Heart right ventricle (tissue), 16 donors: Measurements from ENCODE around the gene RPP38. TPM values are rescaled to one million over a fixed set of nuclear protein-coding genes. Genes with fewer than 3 reads are reported as not detected.

Experiments
- ATAC-seq, 8 donors: fragments of 200-7000 bp; cut with Tn5 transposase; one replicate each; pipeline ENCODE4 v1.9.1; 2020; ENCODE audit warnings: mild to moderate bottlenecking in 8 of 8, moderate library complexity in 8 of 8, moderate number of reproducible peaks in 1 of 8
- DNase-seq, 2 donors: peaks; one replicate each; pipeline ENCODE4 v3.0.0-alpha.2; 2020
- H3K27ac ChIP-seq, 10 donors: fragments of 200-600 bp; sonication (generic) in 2 of 10; one replicate each; pipeline versions ENCODE4 v1.5.0 to v1.8.0; 2020 to 2022; ENCODE audit warnings: mild to moderate bottlenecking in 3 of 10
- H3K27me3 ChIP-seq, 7 donors: fragments of 200-600 bp; one replicate each; pipeline ENCODE4 v1.8.0; 2021 to 2022; ENCODE audit warnings: mild to moderate bottlenecking in 2 of 7
- H3K36me3 ChIP-seq, 9 donors: fragments of 200-600 bp; sonication (generic) in 1 of 9; one replicate each; pipeline versions ENCODE4 v1.5.0 to v1.8.0; 2020 to 2022; ENCODE audit warnings: mild to moderate bottlenecking in 2 of 9
- H3K4me1 ChIP-seq, 9 donors: fragments of 200-600 bp; sonication (generic) in 1 of 9; one replicate each; pipeline versions ENCODE4 v1.5.0 to v1.8.0; 2020 to 2022; ENCODE audit warnings: mild to moderate bottlenecking in 4 of 9
- H3K4me3 ChIP-seq, 10 donors: fragments of 200-600 bp; sonication (generic) in 2 of 10; one replicate each; pipeline versions ENCODE4 v1.5.0 to v1.8.0; 2020 to 2022; ENCODE audit warnings: mild to moderate bottlenecking in 7 of 10, moderate library complexity in 2 of 10
- H3K9me3 ChIP-seq, 11 donors: fragments of 200-600 bp in 10 of 11; sonication (generic) in 2 of 11; one replicate each; pipeline versions ENCODE4 v1.5.0 to v1.8.0; 2013 to 2022; ENCODE audit warnings: mild to moderate bottlenecking in 2 of 11, control low read depth in 1 of 11, moderate library complexity in 1 of 11
- WGBS, 2 donors: extraction: QIAGEN DNeasy Blood & Tissue Kit; methylation state at CpG; one replicate each; pipeline ENCODE4 v1.1.7; 2013; ENCODE audit warnings: inconsistent platforms in 1 of 2; 5-methylcytosine and 5-hydroxymethylcytosine counted together
- intact Hi-C, 10 donors: fragments of 100-400 bp; cut with DNase I; formaldehyde crosslinking; loops; one replicate each; pipeline versions ENCODE4 v1.11.1 to v1.14.2; 2022
- polyA plus RNA-seq, 2 donors: library from polyadenylated mRNA; stranded (reverse); fragments of 200-250 nt; gene quantifications; one replicate each; pipeline ENCODE4 v1.2.3, GENCODE V29; 2013
- total RNA-seq, 10 donors: library from RNA; stranded (reverse); fragmentation: NEBNext Ultra II Directional in 3 of 10; extraction: Animal tissue kit (Norgen Biotek cat#: 25700) in 3 of 10; gene quantifications; one replicate each; pipeline versions ENCODE4 v1.2.1 to v1.2.4, GENCODE V29; 2021 to 2023
- TF ChIP-seq, protein P1 (sequence below), 9 donors: fragments of 200-600 bp; sonication (generic) in 2 of 9; IDR thresholded peaks; one replicate each; pipeline versions ENCODE4 v1.5.0 to v1.8.0; 2021 to 2022; ENCODE audit warnings: antibody characterized with exemption in 9 of 9, mild to moderate bottlenecking in 5 of 9, moderate library complexity in 1 of 9
- donor health status: Arrhythmogenic right ventricular cardiomyopathy.
- donor health status: ischemic (EF 13 %, LVEDD 7.1; RV severe dilation, severe dysfunction).
- donor health status: healthy with polysubstance abuse.
- donor health status: DM: no; HTN: yes; CAD: no.
- donor health status: DM: no; HTN: no; CAD: no.
- donor health status: ischemic (EF 25% LVEDD 6.9; RV normal size, moderate dysfunction).
- donor health status: ischemic (EF 25% LVEDD 5.7; RV mildly dilated, moderate dysfunction).
- donor health status: healthy.
- donor health status: DM: yes; HTN: yes; CAD: no.
- donor health status: Ischemic cardiomyopathy.
- donor health status: ischemic (EF 35%, LVEDD 5.7; RV mildly dilated, moderate dysfunction).
- donor health status: nonischemic (EF 11% LVEDD 7.7; RV severe dilation, severe dysfunction).
- donor health status: DM: yes; HTN: yes; CAD: no.
- donor health status: PGD.
- donor health status: ischemic (EF 29% LVEDD 5.4; RV normal size, mild dysfunction).
- donor health status: nonischemic (EF 23%, LVEDD 6.1; RV moderate dilation, normal function).

RPP38 gene
- total and polyA plus RNA-seq, 12 donors = 3.9 to 13.9 (median 7.3) TPM

DNA sequence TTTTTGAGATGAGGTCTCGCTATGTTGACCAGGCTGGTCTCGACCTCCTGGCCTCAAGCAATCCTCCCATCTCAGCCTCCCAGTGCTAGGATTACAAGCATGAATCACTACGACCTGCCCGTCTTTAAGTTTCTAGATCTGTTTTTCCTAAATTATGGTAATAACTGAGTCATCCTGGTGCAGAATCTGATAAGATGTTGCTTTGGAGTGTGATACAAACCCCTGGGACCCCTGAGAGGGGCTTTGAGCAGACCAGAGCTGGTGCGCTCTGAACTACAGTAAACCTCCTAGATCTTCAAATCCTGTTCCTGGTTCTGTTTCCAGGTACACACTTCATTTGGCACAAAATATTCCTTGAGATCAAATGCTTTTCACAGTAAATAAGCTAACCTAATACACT is 34.2 kb downstream of the RPP38 start:
- Histone ChIP-seq H3K27ac (no peak overlapping the region), H3K4me3 (no peak overlapping the region), H3K36me3 (peaks cover 0 to 96% (median 44%) of the 10 kb centered on the region in 9 donors), H3K9me3 (no peaks in the 10 kb centered on the region), H3K27me3 (no peaks in the 10 kb centered on the region), H3K4me1 (no peaks in the 10 kb centered on the region)
- 99% methylated on average over 5 of the region's 5 CpGs for WGBS, 2 donors
- ATAC-seq = no peak
- TF ChIP-seq, protein P1, sequence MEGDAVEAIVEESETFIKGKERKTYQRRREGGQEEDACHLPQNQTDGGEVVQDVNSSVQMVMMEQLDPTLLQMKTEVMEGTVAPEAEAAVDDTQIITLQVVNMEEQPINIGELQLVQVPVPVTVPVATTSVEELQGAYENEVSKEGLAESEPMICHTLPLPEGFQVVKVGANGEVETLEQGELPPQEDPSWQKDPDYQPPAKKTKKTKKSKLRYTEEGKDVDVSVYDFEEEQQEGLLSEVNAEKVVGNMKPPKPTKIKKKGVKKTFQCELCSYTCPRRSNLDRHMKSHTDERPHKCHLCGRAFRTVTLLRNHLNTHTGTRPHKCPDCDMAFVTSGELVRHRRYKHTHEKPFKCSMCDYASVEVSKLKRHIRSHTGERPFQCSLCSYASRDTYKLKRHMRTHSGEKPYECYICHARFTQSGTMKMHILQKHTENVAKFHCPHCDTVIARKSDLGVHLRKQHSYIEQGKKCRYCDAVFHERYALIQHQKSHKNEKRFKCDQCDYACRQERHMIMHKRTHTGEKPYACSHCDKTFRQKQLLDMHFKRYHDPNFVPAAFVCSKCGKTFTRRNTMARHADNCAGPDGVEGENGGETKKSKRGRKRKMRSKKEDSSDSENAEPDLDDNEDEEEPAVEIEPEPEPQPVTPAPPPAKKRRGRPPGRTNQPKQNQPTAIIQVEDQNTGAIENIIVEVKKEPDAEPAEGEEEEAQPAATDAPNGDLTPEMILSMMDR (IDR thresholded peaks at IDR 0.05) = no peak
- intact Hi-C loops = no loop called here
- DNase-seq = no peak

DNA sequence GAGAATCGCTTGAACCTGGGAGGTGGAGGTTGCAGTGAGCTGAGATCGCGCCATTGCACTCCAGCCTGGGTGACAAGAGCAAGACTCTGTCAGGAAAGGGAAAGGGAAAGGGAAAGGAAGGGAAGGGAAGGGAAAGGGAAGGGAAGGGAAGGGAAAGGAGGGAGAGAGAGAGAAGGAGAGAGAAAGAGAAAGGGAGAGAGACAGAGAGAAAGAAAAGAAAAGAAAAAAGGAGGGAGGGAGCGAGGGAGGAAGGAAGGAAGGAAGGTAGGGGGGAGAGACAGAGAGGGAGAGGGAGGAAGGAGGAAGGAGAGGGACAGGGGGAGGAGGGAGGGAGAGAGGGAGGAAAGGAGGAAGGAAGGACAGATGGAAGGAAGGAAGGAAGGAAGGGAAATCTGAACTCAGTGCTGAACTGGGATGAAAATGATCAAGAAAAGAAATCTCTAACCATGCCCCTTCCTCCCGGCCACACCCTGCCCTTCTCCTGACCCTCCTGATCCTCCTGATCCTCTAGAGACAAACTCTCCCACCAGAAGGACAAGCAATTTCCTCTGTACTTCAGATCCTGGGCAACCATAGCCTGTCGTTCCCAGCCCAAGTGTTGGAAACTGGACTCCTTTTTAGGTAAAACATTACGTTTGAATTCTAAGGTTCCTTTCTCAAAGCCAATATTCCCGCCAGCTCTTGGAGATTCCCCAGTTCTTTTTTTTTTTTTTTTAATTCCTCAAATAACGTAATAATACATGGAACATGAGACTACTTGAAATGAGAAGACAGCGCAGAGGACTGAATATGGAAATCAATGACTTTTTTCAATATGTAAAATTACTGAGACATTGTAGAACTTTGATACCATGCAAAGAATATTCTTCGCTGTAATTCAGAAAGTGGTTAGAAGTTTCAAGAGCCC is 39.2 kb downstream of the RPP38 start:
- WGBS, 2 donors = 85 to 88% methylated on average over 11 of the region's 11 CpGs

DNA sequence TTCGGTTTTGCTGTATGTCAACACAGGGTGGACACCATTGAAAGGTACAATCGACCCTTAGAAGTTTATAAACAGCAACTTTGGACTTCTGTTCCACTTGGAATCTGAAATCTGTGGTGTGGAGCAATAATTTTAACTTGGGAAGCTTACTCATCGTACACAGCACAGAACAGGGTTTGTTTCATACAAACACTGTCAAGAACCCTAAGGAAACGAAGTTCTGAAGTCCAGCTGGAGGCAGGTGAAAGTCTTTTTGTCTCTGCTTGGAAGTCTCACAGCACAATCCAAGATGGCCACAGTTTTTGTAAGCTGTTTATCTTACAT is 39.8 kb downstream of the RPP38 start:
- no peak overlapping the region for H3K4me3 ChIP-seq
- TF ChIP-seq, protein P1 (IDR thresholded peaks at IDR 0.05) = no peak
- DNase-seq (no peak), ATAC-seq (no peak)
- no peak overlapping the region for H3K27ac ChIP-seq
- H3K4me1 ChIP-seq = peaks cover 0 to under 1% (median 0%) of the 10 kb centered on the region in 9 donors
- no peaks in the 10 kb centered on the region for H3K9me3 ChIP-seq
- 81 to 85% methylated on average over 4 of the region's 4 CpGs for WGBS, 2 donors
- H3K36me3 ChIP-seq = peaks cover 0 to 85% (median 31%) of the 10 kb centered on the region in 9 donors
- intact Hi-C loops = no loop called here
- no peaks in the 10 kb centered on the region for H3K27me3 ChIP-seq

More for the DNA sequence above, 39.2 kb downstream of the RPP38 start:
- TF ChIP-seq, protein P1 (IDR thresholded peaks at IDR 0.05) = no peak
- peak overlapping the region in 1 of 10 donors; percentile 15 for H3K27ac ChIP-seq
- peaks cover 0 to 88% (median 36%) of the 10 kb centered on the region in 9 donors for H3K36me3 ChIP-seq
- H3K9me3 ChIP-seq = no peaks in the 10 kb centered on the region
- H3K27me3 ChIP-seq = no peaks in the 10 kb centered on the region
- intact Hi-C loops = no loop called here
- DNase-seq (no peak), ATAC-seq (no peak)
- no peaks in the 10 kb centered on the region for H3K4me1 ChIP-seq
- H3K4me3 ChIP-seq = no peak overlapping the region

DNA sequence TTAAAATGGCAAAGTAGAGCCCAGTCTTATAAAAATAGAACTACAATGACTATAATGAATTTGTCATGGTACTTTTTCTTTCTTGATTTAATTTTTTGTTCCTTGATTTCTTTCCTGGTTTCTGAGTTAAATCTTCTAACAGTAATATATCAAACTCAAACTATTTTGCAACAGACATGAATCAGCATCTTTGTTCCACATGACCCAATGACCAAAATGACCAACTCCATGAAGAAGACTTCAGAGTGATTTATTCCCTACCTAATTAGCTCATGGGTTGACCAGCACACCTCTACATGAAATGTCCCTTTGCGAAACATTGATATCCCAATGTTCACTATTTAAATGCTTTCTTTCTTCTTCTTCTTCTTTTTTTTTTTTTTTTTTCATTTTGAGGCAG is 40.5 kb downstream of the RPP38 start:
- H3K27me3 ChIP-seq = no peaks in the 10 kb centered on the region
- TF ChIP-seq, protein P1 (IDR thresholded peaks at IDR 0.05) = no peak
- H3K36me3 ChIP-seq = peaks cover 0 to 78% (median 26%) of the 10 kb centered on the region in 9 donors
- no peaks in the 10 kb centered on the region for H3K9me3 ChIP-seq
- intact Hi-C loops = no loop called here
- DNase-seq (no peak), ATAC-seq (no peak)
- WGBS, 2 donors = 97 to 100% methylated on average over 1 of the region's 1 CpG
- no peak overlapping the region for H3K27ac ChIP-seq
- no peak overlapping the region for H3K4me3 ChIP-seq
- peaks cover 0 to 7% (median 0%) of the 10 kb centered on the region in 9 donors for H3K4me1 ChIP-seq
